ENCODE measurements around the gene SNRNP70.

GRCh38 chr19:49113762-49114629 lies 28.7 kb downstream of the SNRNP70 start, which contains the start of gene LIN7B:
- TF ChIP-seq EZH2 (IDR thresholded peaks at IDR 0.05; ENCODE audit: low read depth, unreplicated experiment) (no peak), EZH2phosphoT487 (IDR thresholded peaks at IDR 0.05; ENCODE audit: unreplicated experiment) (no peak), CREB1 (CRISPR knock-in tag; IDR thresholded peaks at IDR 0.05; ENCODE audit: low read depth) (no peak), POLR2AphosphoS5 (IDR thresholded peaks at IDR 0.05; ENCODE audit: low read depth) (no peak; the same call in 1 of the 2 replicates)
- TF ChIP-seq, protein P1, sequence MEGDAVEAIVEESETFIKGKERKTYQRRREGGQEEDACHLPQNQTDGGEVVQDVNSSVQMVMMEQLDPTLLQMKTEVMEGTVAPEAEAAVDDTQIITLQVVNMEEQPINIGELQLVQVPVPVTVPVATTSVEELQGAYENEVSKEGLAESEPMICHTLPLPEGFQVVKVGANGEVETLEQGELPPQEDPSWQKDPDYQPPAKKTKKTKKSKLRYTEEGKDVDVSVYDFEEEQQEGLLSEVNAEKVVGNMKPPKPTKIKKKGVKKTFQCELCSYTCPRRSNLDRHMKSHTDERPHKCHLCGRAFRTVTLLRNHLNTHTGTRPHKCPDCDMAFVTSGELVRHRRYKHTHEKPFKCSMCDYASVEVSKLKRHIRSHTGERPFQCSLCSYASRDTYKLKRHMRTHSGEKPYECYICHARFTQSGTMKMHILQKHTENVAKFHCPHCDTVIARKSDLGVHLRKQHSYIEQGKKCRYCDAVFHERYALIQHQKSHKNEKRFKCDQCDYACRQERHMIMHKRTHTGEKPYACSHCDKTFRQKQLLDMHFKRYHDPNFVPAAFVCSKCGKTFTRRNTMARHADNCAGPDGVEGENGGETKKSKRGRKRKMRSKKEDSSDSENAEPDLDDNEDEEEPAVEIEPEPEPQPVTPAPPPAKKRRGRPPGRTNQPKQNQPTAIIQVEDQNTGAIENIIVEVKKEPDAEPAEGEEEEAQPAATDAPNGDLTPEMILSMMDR (conservative IDR thresholded peaks at IDR 0.05; ENCODE audit: low read depth in 2 of 2), result peak; percentile 36 to 39; a peak in 3 of 4 replicates

Measured in GM23338 (cell line).